Measurements from ENCODE around the gene DNHD1.
A peak's percentile ranks its signal among the peaks of the same experiment; 100 is the strongest.

DNHD1 gene

GRCh38 chr11:6610591-6610990 lies 113.5 kb downstream of the DNHD1 start:
- Mint-ChIP-seq H3K27me3 (ENCODE audit: low read depth, poor library complexity) (peaks cover 3% of the 10 kb centered on the region), H3K9me3 (no peaks in the 10 kb centered on the region), H3K36me3 (ENCODE audit: low read depth) (peaks cover 45% of the 10 kb centered on the region), H3K27ac (no peak overlapping the region), H3K4me1 (no peaks in the 10 kb centered on the region), H3K4me3 (peak overlapping the region; percentile 94)
- no peak for TF ChIP-seq CTCF (IDR thresholded peaks at IDR 0.05)
- DNase-seq = no peak

GRCh38 chr11:6611092-6611962 lies 114.2 kb downstream of the DNHD1 start:
- TF ChIP-seq CTCF (IDR thresholded peaks at IDR 0.05) = no peak
- Mint-ChIP-seq H3K4me1 (peaks cover 4% of the 10 kb centered on the region), H3K27me3 (ENCODE audit: low read depth, poor library complexity) (peaks cover 3% of the 10 kb centered on the region), H3K36me3 (ENCODE audit: low read depth) (peaks cover 50% of the 10 kb centered on the region), H3K27ac (peak overlapping the region; percentile 99), H3K4me3 (peak overlapping the region; percentile 94), H3K9me3 (no peaks in the 10 kb centered on the region)
- no peak for DNase-seq

- no peaks in the 10 kb centered on the region for H3K9me3 Mint-ChIP-seq
- peaks cover 3% of the 10 kb centered on the region for H3K27me3 Mint-ChIP-seq (ENCODE audit: low read depth, poor library complexity)
- H3K4me1 Mint-ChIP-seq = peaks cover 4% of the 10 kb centered on the region
- H3K27ac Mint-ChIP-seq = no peak overlapping the region
- peak overlapping the region; percentile 94 for H3K4me3 Mint-ChIP-seq
- DNase-seq = no peak
- H3K36me3 Mint-ChIP-seq (ENCODE audit: low read depth) = peaks cover 47% of the 10 kb centered on the region
- no peak for TF ChIP-seq CTCF (IDR thresholded peaks at IDR 0.05)
Measured at GRCh38 chr11:6611963-6612212, 114.8 kb downstream of the DNHD1 start.

- H3K4me3 Mint-ChIP-seq = peak within 1 kb of the TSS; percentile 94
- DNase-seq = peak; percentile 96
- peaks cover 4% of the 10 kb centered on the region for H3K4me1 Mint-ChIP-seq
- H3K36me3 Mint-ChIP-seq (ENCODE audit: low read depth) = peaks cover 46% of the 10 kb centered on the region
- H3K27me3 Mint-ChIP-seq (ENCODE audit: low read depth, poor library complexity) = peaks cover 2% of the 10 kb centered on the region
- peak; percentile 38 for TF ChIP-seq CTCF (IDR thresholded peaks at IDR 0.05)
- H3K9me3 Mint-ChIP-seq = no peaks in the 10 kb centered on the region
- H3K27ac Mint-ChIP-seq = peak within 1 kb of the TSS; percentile 99
Measured at GRCh38 chr11:6612213-6613041, 115.3 kb downstream of the DNHD1 start, which contains the start of gene TAF10. Gene TAF10 (minus strand): TSS chr11:6612216. CDS start chr11:6612189, 27 bp downstream.

- Mint-ChIP-seq H3K4me1 (peaks cover 4% of the 10 kb centered on the region), H3K9me3 (no peaks in the 10 kb centered on the region), H3K36me3 (ENCODE audit: low read depth) (peaks cover 37% of the 10 kb centered on the region), H3K4me3 (no peak overlapping the region), H3K27me3 (ENCODE audit: low read depth, poor library complexity) (no peaks in the 10 kb centered on the region), H3K27ac (no peak overlapping the region)
- DNase-seq = no peak
- TF ChIP-seq CTCF (IDR thresholded peaks at IDR 0.05) = no peak
Measured at GRCh38 chr11:6613496-6613895, 116.4 kb downstream of the DNHD1 start.

Data from nephron progenitor cell (in vitro differentiated cells).